HG02642 (cell line): ENCODE measurements around the gene BORCS8.
"Not testable (repeated sequence)": the region's sequence is repeated elsewhere in the genome, so short reads cannot be mapped to it uniquely, and the experiment has no call there.

Experiments
- ATAC-seq: cut with Tn5 transposase; IDR thresholded peaks from one replicate; pipeline ENCODE4 v1.9.1; 2021; ENCODE audit warnings: mild to moderate bottlenecking; ENCODE audit not compliant: unreplicated experiment, poor library complexity

BORCS8 gene

GRCh38 chr19:19185853-19186740 is 5.9 kb downstream of the BORCS8 start:
- no peak for ATAC-seq

- no peak for ATAC-seq
Observed at GRCh38 chr19:19181488-19181998, 10.4 kb downstream of the BORCS8 start.

- ATAC-seq = no peak
Observed at GRCh38 chr19:19179548-19180441, 12.2 kb downstream of the BORCS8 start.

GRCh38 chr19:19176950-19177349 is 15.0 kb downstream of the BORCS8 start:
- ATAC-seq = no peak

DNA sequence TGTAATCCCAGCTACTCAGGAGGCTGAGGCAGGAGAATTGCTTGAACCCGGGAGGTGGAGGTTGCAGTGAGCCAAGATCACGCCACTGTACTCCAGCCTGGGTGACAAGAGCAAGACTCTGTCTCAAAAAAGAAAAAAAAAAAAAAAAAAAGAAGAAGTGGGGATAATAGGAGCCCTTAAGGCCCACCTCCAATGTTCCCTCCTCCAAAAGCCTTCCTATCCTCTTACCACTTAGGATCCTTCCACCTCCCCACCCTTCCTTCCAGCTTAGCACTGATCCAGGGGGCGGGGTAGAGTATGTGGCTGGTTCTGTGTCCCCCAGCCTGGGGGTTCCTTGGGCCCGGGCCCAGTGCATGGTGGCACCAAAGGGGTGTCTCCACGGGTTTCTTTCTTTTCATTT is 18.7 kb downstream of the BORCS8 start:
- not testable (repeated sequence) for ATAC-seq

DNA sequence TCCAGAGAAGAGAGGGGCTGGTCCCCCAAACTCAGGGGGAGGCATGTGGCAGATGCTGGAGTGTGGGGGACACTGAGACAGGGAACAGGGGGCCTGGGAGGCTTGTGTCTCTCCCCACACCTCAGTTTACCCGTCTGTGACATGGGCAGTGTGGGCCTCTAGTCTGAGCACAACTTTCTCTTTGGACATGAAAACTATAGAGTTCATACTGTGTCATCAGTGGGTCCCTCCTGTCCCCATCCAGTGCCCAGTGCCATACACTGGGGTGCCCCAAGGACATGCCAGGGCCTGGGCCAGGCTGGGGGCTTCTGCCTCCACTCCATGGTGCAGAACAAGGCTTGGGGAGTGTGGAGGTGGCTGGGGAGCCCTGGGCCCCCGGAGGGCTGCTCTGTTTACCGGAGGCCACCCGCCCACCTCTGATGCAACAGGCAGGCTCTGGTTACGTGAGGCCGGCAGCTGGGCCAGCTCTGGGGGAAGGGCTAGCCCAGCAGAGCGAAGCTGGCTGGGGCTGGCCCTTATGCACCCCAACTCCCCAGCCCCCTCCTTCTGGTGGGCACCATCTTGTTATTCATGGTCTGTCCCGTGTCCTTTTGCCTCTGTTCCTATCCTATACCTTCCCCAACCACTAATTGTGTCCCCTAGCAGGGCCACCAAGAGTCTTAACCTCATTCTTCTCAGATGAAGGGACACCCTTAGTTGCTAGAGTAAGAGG is 20.0 kb downstream of the BORCS8 start:
- ATAC-seq = no peak

DNA sequence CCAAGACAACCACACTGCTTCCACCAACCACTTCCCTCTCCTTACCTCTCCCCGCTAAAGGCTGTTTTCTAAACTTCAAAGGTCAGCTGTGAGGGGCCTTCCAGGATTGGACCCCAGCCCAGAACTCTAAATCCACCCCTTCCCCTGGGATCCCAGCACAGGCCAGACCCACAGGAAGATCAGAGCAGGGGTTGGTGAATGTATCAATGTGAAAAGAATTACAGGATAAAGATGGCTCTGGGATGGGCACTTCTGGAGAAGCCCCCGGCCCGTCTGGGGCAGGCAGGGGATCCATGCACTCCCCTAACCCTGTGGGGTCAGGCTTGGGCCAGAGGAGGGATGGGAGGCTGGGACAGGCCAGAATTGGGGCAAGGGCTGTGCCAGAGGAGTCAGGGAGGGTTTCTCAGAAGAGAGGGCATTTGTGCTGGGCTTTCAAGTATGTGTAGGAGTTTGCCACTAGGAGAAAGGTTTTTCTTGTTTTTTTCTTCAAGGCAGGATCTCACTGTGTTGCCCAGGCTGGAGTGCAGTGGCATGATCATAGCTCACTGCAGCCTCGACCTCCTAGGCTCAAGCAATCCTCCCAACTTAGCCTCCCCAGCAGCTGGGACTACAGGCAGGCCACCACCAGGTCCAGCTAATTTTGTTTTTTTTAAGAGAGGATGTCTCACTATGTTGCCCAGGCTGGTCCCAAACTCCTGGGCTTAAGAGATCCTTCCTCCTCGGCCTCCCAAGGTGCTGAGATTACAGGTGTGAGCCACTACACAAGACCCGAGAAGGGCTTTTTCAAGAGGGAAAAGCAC is 20.9 kb downstream of the BORCS8 start:
- no peak for ATAC-seq

GRCh38 chr19:19170053-19170872 is 21.7 kb downstream of the BORCS8 start, which contains the start of gene MEF2B:
TSS of gene MEF2B (minus strand) at chr19:19170263. CDS start at chr19:19150735, 19,528 bp downstream.
- ATAC-seq = peak; percentile 92

DNA sequence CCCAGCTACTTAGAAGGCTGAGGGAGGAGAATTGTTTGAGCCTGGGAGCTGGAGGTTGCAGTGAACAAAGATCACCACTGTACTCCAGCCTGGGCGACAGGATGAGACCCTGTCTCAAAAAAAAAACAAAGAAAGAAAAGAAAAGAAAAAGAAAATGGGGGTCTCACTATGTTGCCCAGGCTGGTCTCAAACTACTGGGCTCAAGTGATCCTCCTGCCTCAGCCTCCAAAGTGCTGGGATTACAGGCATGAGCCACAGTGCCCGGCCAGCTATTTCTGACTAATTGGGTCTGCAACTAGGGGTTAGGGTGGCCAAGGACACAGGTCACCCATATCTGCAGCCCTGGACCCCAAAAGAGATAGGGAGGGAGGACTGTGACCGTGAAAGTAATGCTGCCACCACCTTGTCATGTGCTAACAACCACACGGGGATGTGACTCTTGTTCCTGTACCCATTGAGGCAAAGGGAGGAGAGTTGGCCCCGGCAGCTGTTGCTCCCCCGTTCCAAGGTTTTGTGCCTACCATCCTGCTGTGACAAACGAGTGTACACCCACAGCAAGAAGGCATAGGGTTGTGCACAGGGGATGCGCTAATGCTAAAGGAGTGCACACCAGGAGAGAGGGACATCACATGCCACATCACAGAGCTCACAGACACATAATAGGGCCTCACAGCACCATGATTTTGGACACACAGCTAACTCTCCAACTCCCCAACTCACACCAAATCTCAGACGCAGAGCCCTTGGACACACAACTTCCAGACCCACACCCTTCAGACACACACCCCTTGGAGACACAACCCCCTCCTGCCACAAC is 22.5 kb downstream of the BORCS8 start:
- ATAC-seq = no peak

- ATAC-seq = no peak
Observed at GRCh38 chr19:19167612-19168011, 24.3 kb downstream of the BORCS8 start.

- ATAC-seq = no peak
Observed at GRCh38 chr19:19165396-19165795, 26.6 kb downstream of the BORCS8 start.

- ATAC-seq = no peak
Observed at GRCh38 chr19:19162495-19162894, 29.5 kb downstream of the BORCS8 start.

GRCh38 chr19:19160461-19161035 is 31.4 kb downstream of the BORCS8 start:
- peak; percentile 46 for ATAC-seq

- no peak for ATAC-seq
Observed at GRCh38 chr19:19159534-19159933, 32.4 kb downstream of the BORCS8 start.

GRCh38 chr19:19157808-19158207 is 34.1 kb downstream of the BORCS8 start:
- no peak for ATAC-seq

DNA sequence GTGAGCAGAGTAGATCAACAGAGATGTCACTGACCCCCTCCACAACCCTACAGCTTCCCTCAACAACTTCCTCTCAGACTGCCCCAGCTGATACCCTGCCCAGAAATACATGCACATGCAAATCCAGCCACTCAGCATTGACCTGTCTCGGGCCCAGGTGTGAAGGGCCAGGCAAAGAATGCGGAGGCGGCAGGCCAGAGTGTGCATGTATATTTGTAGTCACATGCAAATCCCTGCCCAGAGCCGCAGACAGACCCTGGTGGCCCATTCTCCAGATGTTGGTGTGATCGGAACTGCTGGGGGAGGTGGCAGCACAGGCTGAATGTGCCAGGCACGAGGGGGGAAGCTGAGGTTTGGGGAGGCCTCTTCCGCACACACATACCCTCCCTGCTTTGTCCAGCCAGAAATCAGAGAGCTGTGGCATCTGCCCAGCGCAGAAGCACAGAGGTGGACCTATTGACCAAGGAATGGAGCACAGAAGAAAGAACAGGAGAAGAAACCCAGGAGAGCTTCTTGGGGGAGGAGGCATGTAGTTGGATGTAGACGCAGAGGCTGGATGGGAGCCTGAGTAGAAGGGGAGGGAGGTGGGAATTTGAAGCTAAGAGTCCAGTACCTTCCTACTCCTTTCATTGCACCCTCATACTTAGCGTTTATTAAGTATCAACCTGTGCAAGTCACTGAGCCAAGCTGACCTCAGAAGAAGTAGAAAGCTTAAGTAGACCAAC is 36.3 kb downstream of the BORCS8 start:
- ATAC-seq = peak; percentile 72
